Measurements from ENCODE around the gene PICK1. TPM values are rescaled to one million over a fixed set of nuclear protein-coding genes. Genes with fewer than 3 reads are reported as not detected.

The PICK1 gene
- 53.9 and 55.6 TPM in 2 replicates for total RNA-seq

GRCh38 chr22:38056969-38057891 is at the start of gene PICK1:
TSS of gene PICK1 (plus strand) at chr22:38057404. CDS start at chr22:38057810, 406 bp downstream.
- peak; percentile 71 for DNase-seq (ENCODE audit: low read depth)
- TF ChIP-seq CTCF (IDR thresholded peaks at IDR 0.05; ENCODE audit: insufficient read depth, low read length, poor library complexity, severe bottlenecking): no peak
- peak within 1 kb of the TSS; percentile 56 for H3K4me3 ChIP-seq (ENCODE audit: low read depth, low read length)
- H3K27me3 ChIP-seq (ENCODE audit: control insufficient read depth, insufficient read depth, low read length): no peaks in the 10 kb centered on the region
- peaks cover 5% of the 10 kb centered on the region for H3K36me3 ChIP-seq (ENCODE audit: control insufficient read depth, insufficient read depth, low read length)

- DNase-seq (ENCODE audit: low read depth): no peak
- Histone ChIP-seq H3K4me3 (ENCODE audit: low read depth, low read length) (no peak overlapping the region), H3K27me3 (ENCODE audit: control insufficient read depth, insufficient read depth, low read length) (no peaks in the 10 kb centered on the region), H3K36me3 (ENCODE audit: control insufficient read depth, insufficient read depth, low read length) (no peaks in the 10 kb centered on the region)
- no peak for TF ChIP-seq CTCF (IDR thresholded peaks at IDR 0.05; ENCODE audit: insufficient read depth, low read length, poor library complexity, severe bottlenecking)
Observed at GRCh38 chr22:38009000-38009806, 48.0 kb upstream of the PICK1 start.

- no peak overlapping the region for H3K4me3 ChIP-seq (ENCODE audit: low read depth, low read length)
- no peak for TF ChIP-seq CTCF (IDR thresholded peaks at IDR 0.05; ENCODE audit: insufficient read depth, low read length, poor library complexity, severe bottlenecking)
- no peak for DNase-seq (ENCODE audit: low read depth)
- H3K36me3 ChIP-seq (ENCODE audit: control insufficient read depth, insufficient read depth, low read length): no peaks in the 10 kb centered on the region
- H3K27me3 ChIP-seq (ENCODE audit: control insufficient read depth, insufficient read depth, low read length): no peaks in the 10 kb centered on the region
Observed at GRCh38 chr22:38012604-38013072, 44.6 kb upstream of the PICK1 start.

- Histone ChIP-seq H3K36me3 (ENCODE audit: control insufficient read depth, insufficient read depth, low read length) (no peaks in the 10 kb centered on the region), H3K4me3 (ENCODE audit: low read depth, low read length) (no peak overlapping the region), H3K27me3 (ENCODE audit: control insufficient read depth, insufficient read depth, low read length) (no peaks in the 10 kb centered on the region)
- DNase-seq (ENCODE audit: low read depth): no peak
- no peak for TF ChIP-seq CTCF (IDR thresholded peaks at IDR 0.05; ENCODE audit: insufficient read depth, low read length, poor library complexity, severe bottlenecking)
Observed at GRCh38 chr22:38014083-38014482, 43.1 kb upstream of the PICK1 start.

- no peaks in the 10 kb centered on the region for H3K27me3 ChIP-seq (ENCODE audit: control insufficient read depth, insufficient read depth, low read length)
- H3K36me3 ChIP-seq (ENCODE audit: control insufficient read depth, insufficient read depth, low read length): no peaks in the 10 kb centered on the region
- no peak for DNase-seq (ENCODE audit: low read depth)
- no peak overlapping the region for H3K4me3 ChIP-seq (ENCODE audit: low read depth, low read length)
- TF ChIP-seq CTCF (IDR thresholded peaks at IDR 0.05; ENCODE audit: insufficient read depth, low read length, poor library complexity, severe bottlenecking): no peak
Observed at GRCh38 chr22:38016182-38017151, 40.7 kb upstream of the PICK1 start.

All from kidney epithelial cell (primary cell).